BLaER1 treated with 17β-estradiol and CSF1 and Interleukin-3, amounts not matched to agents 10 nM and 100 nM (cell line): Measurements from ENCODE around the gene CD8A.

Experiments
- H3K27ac ChIP-seq, 11 experiments: shearing (Covaris generic); formaldehyde crosslinking; 2 replicates each; pipeline ENCODE4 v1.8.1; 2022
- H3K27me3 ChIP-seq, 11 experiments: shearing (Covaris generic); formaldehyde crosslinking; 2 replicates each; pipeline ENCODE4 v1.8.1; 2022
- H3K36me3 ChIP-seq, 11 experiments: shearing (Covaris generic); formaldehyde crosslinking; 2 replicates each; pipeline ENCODE4 v1.8.1; 2022
- H3K4me1 ChIP-seq, 10 experiments: shearing (Covaris generic); formaldehyde crosslinking; 2 replicates each; pipeline ENCODE4 v1.8.1; 2022
- H3K4me2 ChIP-seq, 11 experiments: shearing (Covaris generic); formaldehyde crosslinking; 2 replicates each; pipeline ENCODE4 v1.8.1; 2022
- H3K4me3 ChIP-seq, 10 experiments: shearing (Covaris generic); formaldehyde crosslinking; 2 replicates each; pipeline ENCODE4 v1.8.1; 2022
- H3K9ac ChIP-seq, 11 experiments: shearing (Covaris generic); formaldehyde crosslinking; 2 replicates each; pipeline ENCODE4 v1.8.1; 2022
- H3K9me3 ChIP-seq, 11 experiments: shearing (Covaris generic); formaldehyde crosslinking; replicated peaks in 1 of 11; 2 replicates each; pipeline ENCODE4 v1.8.1; 2022
- H4K20me1 ChIP-seq, 11 experiments: shearing (Covaris generic); formaldehyde crosslinking; 2 replicates each; pipeline ENCODE4 v1.8.1; 2022
- Cebpa-rat ChIP-seq, 11 experiments: shearing (Covaris generic); IDR thresholded peaks; 2 replicates each; pipeline ENCODE4 v1.8.1; 2022

Gene CD8A

GRCh38 chr2:86760371-86760770 is 30.3 kb downstream of the CD8A start:
- Histone ChIP-seq H4K20me1 (peaks cover 43 to 100% (median 79%) of the 10 kb centered on the region in 11 experiments; a peak in 21 of 22 replicates), H3K36me3 (peaks cover 48 to 75% (median 66%) of the 10 kb centered on the region in 11 experiments), H3K27me3 (no peaks in the 10 kb centered on the region), H3K4me2 (no peak overlapping the region), H3K9ac (no peak overlapping the region), H3K4me3 (no peak overlapping the region), H3K9me3 (no peaks in the 10 kb centered on the region), H3K4me1 (peaks cover 0 to 16% (median 8%) of the 10 kb centered on the region in 10 experiments; a peak in 8 of 20 replicates), H3K27ac (no peak overlapping the region)
- TF ChIP-seq Cebpa-rat (IDR thresholded peaks at IDR 0.05): no peak

- peaks cover 63 to 84% (median 79%) of the 10 kb centered on the region in 11 experiments for H3K36me3 ChIP-seq
- H3K4me2 ChIP-seq: no peak overlapping the region
- TF ChIP-seq Cebpa-rat (IDR thresholded peaks at IDR 0.05): no peak
Observed at GRCh38 chr2:86758405-86758804, 32.3 kb downstream of the CD8A start.

GRCh38 chr2:86753606-86754005 is 37.1 kb downstream of the CD8A start:
- Histone ChIP-seq H3K4me2 (no peak overlapping the region), H3K36me3 (peaks cover 87 to 100% (median 98%) of the 10 kb centered on the region in 11 experiments)
- TF ChIP-seq Cebpa-rat (IDR thresholded peaks at IDR 0.05): no peak

More at GRCh38 chr2:86758405-86758804, 32.3 kb downstream of the CD8A start:
- no peaks in the 10 kb centered on the region for H3K9me3 ChIP-seq
- no peak overlapping the region for H3K9ac ChIP-seq
- no peaks in the 10 kb centered on the region for H3K27me3 ChIP-seq
- H4K20me1 ChIP-seq: peaks cover 23 to 98% (median 59%) of the 10 kb centered on the region in 11 experiments; a peak in 20 of 22 replicates
- H3K27ac ChIP-seq: no peak overlapping the region
- no peak overlapping the region for H3K4me3 ChIP-seq
- H3K4me1 ChIP-seq: peaks cover 0 to 14% (median 8%) of the 10 kb centered on the region in 10 experiments; a peak in 9 of 20 replicates

GRCh38 chr2:86752934-86753333 is 37.8 kb downstream of the CD8A start:
- H3K4me1 ChIP-seq: peaks cover 1 to 12% (median 8%) of the 10 kb centered on the region in 10 experiments; a peak in 12 of 20 replicates
- no peak overlapping the region for H3K4me2 ChIP-seq
- H3K36me3 ChIP-seq: peaks cover 80 to 100% (median 99%) of the 10 kb centered on the region in 11 experiments
- H3K4me3 ChIP-seq: no peak overlapping the region
- no peak overlapping the region for H3K9ac ChIP-seq
- H3K27ac ChIP-seq: no peak overlapping the region
- TF ChIP-seq Cebpa-rat (IDR thresholded peaks at IDR 0.05): no peak
- peaks cover 13 to 40% (median 29%) of the 10 kb centered on the region in 11 experiments for H3K9me3 ChIP-seq
- no peaks in the 10 kb centered on the region for H3K27me3 ChIP-seq
- peaks cover 5 to 98% (median 35%) of the 10 kb centered on the region in 11 experiments; a peak in 16 of 22 replicates for H4K20me1 ChIP-seq

More at GRCh38 chr2:86753606-86754005, 37.1 kb downstream of the CD8A start:
- peaks cover 3 to 98% (median 37%) of the 10 kb centered on the region in 11 experiments; a peak in 15 of 22 replicates for H4K20me1 ChIP-seq
- peaks cover 0 to 11% (median 6%) of the 10 kb centered on the region in 10 experiments; a peak in 6 of 20 replicates for H3K4me1 ChIP-seq
- peaks cover 13 to 40% (median 28%) of the 10 kb centered on the region in 11 experiments for H3K9me3 ChIP-seq
- no peak overlapping the region for H3K27ac ChIP-seq
- H3K4me3 ChIP-seq: no peak overlapping the region
- no peak overlapping the region for H3K9ac ChIP-seq
- H3K27me3 ChIP-seq: no peaks in the 10 kb centered on the region

GRCh38 chr2:86751778-86752177 is 38.9 kb downstream of the CD8A start:
- Histone ChIP-seq H3K27me3 (no peaks in the 10 kb centered on the region), H4K20me1 (peaks cover 7 to 98% (median 39%) of the 10 kb centered on the region in 11 experiments; a peak in 19 of 22 replicates), H3K4me2 (no peak overlapping the region), H3K36me3 (peaks cover 79 to 100% (median 99%) of the 10 kb centered on the region in 11 experiments), H3K4me3 (no peak overlapping the region), H3K4me1 (peaks cover 5 to 20% (median 9%) of the 10 kb centered on the region in 10 experiments; a peak in 12 of 20 replicates), H3K9ac (no peak overlapping the region), H3K27ac (no peak overlapping the region), H3K9me3 (peaks cover 13 to 40% (median 29%) of the 10 kb centered on the region in 11 experiments)
- TF ChIP-seq Cebpa-rat (IDR thresholded peaks at IDR 0.05): no peak

GRCh38 chr2:86750240-86750839 is 40.4 kb downstream of the CD8A start:
- Histone ChIP-seq H3K9ac (no peak overlapping the region), H3K4me3 (no peak overlapping the region), H3K4me2 (no peak overlapping the region), H4K20me1 (peaks cover 11 to 98% (median 45%) of the 10 kb centered on the region in 11 experiments; a peak in 20 of 22 replicates), H3K27ac (no peak overlapping the region), H3K36me3 (peaks cover 75 to 100% (median 99%) of the 10 kb centered on the region in 11 experiments), H3K27me3 (no peaks in the 10 kb centered on the region), H3K9me3 (peaks cover 13 to 40% (median 29%) of the 10 kb centered on the region in 11 experiments), H3K4me1 (peaks cover 5 to 20% (median 9%) of the 10 kb centered on the region in 10 experiments; a peak in 12 of 20 replicates)
- TF ChIP-seq Cebpa-rat (IDR thresholded peaks at IDR 0.05): no peak

- Histone ChIP-seq H3K27ac (peak overlapping the region in 4 of 11 experiments; percentile 18 to 42 (median 34); a peak in 4 of 22 replicates), H4K20me1 (peaks cover 20 to 100% (median 65%) of the 10 kb centered on the region in 11 experiments; a peak in 20 of 22 replicates), H3K9me3 (peaks cover 13 to 39% (median 29%) of the 10 kb centered on the region in 11 experiments), H3K4me3 (no peak overlapping the region), H3K4me1 (peaks cover under 1 to 17% (median 8%) of the 10 kb centered on the region in 10 experiments; a peak in 12 of 20 replicates), H3K36me3 (peaks cover 72 to 100% (median 97%) of the 10 kb centered on the region in 11 experiments), H3K27me3 (no peaks in the 10 kb centered on the region), H3K9ac (no peak overlapping the region; a peak in 1 of 22 replicates), H3K4me2 (peak overlapping the region in 4 of 11 experiments; percentile 3 to 46 (median 17); a peak in 3 of 22 replicates)
- peak in 1 of 11 experiments; percentile 16; a peak in 1 of 22 replicates for TF ChIP-seq Cebpa-rat (IDR thresholded peaks at IDR 0.05)
Observed at GRCh38 chr2:86747711-86748639, 42.7 kb downstream of the CD8A start.

- Histone ChIP-seq H3K9ac (no peak overlapping the region), H3K27me3 (no peaks in the 10 kb centered on the region), H3K36me3 (peaks cover 63 to 93% (median 89%) of the 10 kb centered on the region in 11 experiments)
Observed at GRCh38 chr2:86746939-86747338, 43.8 kb downstream of the CD8A start.

More at GRCh38 chr2:86746939-86747338, 43.8 kb downstream of the CD8A start:
- no peak overlapping the region for H3K4me2 ChIP-seq
- H3K9me3 ChIP-seq: peaks cover 13 to 33% (median 27%) of the 10 kb centered on the region in 11 experiments
- no peak for TF ChIP-seq Cebpa-rat (IDR thresholded peaks at IDR 0.05)
- no peak overlapping the region; a peak in 1 of 22 replicates for H3K27ac ChIP-seq
- no peak overlapping the region for H3K4me3 ChIP-seq
- H3K4me1 ChIP-seq: peaks cover 0 to 14% (median 7%) of the 10 kb centered on the region in 10 experiments; a peak in 11 of 20 replicates
- peaks cover 20 to 93% (median 68%) of the 10 kb centered on the region in 11 experiments; a peak in 20 of 22 replicates for H4K20me1 ChIP-seq
